Mononuclear cell (primary cell): ENCODE results near the gene C12orf42. TPM values are rescaled to one million over a fixed set of nuclear protein-coding genes. Genes with fewer than 3 reads are reported as not detected.

Experiments used
- H3K27me3 ChIP-seq: 2 replicates; pipeline ENCODE4 v1.6.0; 2011; ENCODE audit warnings: low read length, control low read depth; ENCODE audit not compliant: insufficient read depth
- H3K4me1 ChIP-seq: 2 replicates; pipeline ENCODE4 v1.5.1; 2011; ENCODE audit warnings: mild to moderate bottlenecking, low read length, control low read depth; ENCODE audit not compliant: insufficient read depth
- H3K4me3 ChIP-seq: 2 replicates; pipeline ENCODE4 v1.5.1; 2011; ENCODE audit warnings: mild to moderate bottlenecking, low read length, moderate library complexity
- H3K9me3 ChIP-seq: 2 replicates; pipeline ENCODE4 v1.5.1; 2011; ENCODE audit warnings: low read depth, mild to moderate bottlenecking, control low read depth, low read length
- total RNA-seq: library from RNA; depleted of rRNA; stranded (reverse); fragments of >200 nt; gene quantifications from one replicate; pipeline ENCODE4 v1.2.3, GENCODE V29; 2012

The C12orf42 gene
- total RNA-seq, 1 donor, result 11.1 TPM

- Histone ChIP-seq H3K9me3 (no peaks in the 10 kb centered on the region), H3K4me3 (no peak overlapping the region), H3K4me1 (no peaks in the 10 kb centered on the region), H3K27me3 (peaks cover 3% of the 10 kb centered on the region)
These were observed 9.8 kb upstream of the C12orf42 start for GRCh38 chr12:103505371-103506236.

DNA sequence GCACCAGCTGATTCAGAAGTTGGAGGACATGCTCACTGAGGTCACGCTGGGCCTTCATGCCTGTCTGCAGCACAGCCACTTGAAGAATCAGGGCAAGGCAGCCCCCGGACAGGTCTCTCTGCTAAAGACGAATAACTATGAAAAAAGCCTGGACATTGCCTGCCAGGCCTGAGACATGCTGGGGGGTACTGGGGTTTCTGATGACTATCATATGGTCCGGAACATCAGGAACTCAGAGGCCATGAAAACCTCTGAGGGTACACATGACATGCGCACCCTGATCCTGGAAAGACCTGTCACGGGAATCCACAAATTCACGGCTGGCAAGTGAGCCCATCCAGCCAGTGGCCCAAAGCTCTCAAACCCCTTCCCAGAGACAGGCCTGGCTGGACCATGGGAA is 8.8 kb upstream of the C12orf42 start:
- Histone ChIP-seq H3K9me3 (no peaks in the 10 kb centered on the region), H3K4me3 (no peak overlapping the region), H3K27me3 (peaks cover 3% of the 10 kb centered on the region), H3K4me1 (no peaks in the 10 kb centered on the region)

- Histone ChIP-seq H3K27me3 (peaks cover under 1% of the 10 kb centered on the region), H3K4me1 (no peaks in the 10 kb centered on the region), H3K4me3 (no peak overlapping the region), H3K9me3 (no peaks in the 10 kb centered on the region)
These were observed 8.0 kb upstream of the C12orf42 start for GRCh38 chr12:103503546-103504480.

- peaks cover 8% of the 10 kb centered on the region for H3K27me3 ChIP-seq
- H3K9me3 ChIP-seq, result no peaks in the 10 kb centered on the region
- no peaks in the 10 kb centered on the region for H3K4me1 ChIP-seq
- no peak overlapping the region for H3K4me3 ChIP-seq
These were observed 5.7 kb upstream of the C12orf42 start for GRCh38 chr12:103501447-103501846.

DNA sequence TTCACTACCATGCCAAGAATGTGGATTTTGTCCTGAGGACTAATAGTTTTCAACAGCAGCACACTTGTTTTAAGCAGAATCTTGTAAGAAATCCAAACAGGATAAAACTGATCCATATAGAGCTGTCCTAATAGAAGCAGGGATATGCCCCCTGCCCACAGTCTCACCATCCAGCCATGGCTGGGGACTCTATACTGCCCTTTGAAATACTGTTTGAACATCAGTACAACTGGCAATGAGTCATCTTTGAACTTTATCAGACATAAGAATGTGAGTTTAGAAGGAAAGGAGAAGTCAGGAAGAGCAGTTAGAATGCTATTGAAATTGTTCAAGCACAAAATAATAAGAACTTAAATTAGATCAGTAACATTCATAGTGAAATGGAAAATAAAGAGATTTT is 3.8 kb upstream of the C12orf42 start:
- no peak overlapping the region for H3K4me3 ChIP-seq
- no peaks in the 10 kb centered on the region for H3K9me3 ChIP-seq
- H3K27me3 ChIP-seq, result peaks cover 20% of the 10 kb centered on the region
- no peaks in the 10 kb centered on the region for H3K4me1 ChIP-seq

DNA sequence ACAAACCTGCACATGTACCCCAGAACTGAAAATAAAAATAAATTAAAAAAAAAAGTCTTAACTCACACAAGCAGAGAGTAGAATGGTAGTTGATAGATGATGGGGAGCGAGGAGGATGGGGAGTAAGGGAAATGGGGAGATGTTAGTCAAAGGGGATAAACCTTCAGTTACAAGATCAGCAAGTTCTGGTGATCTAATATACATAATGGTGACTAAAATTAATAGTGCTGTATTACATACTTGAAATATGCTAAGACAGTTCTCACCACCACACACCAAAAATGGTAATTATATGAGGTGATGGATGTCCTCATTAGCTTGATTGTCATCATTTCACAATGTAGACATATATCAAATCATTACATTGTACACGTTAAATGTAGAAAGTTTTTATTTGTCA is 3.2 kb upstream of the C12orf42 start:
- no peak overlapping the region for H3K4me3 ChIP-seq
- H3K4me1 ChIP-seq, result no peaks in the 10 kb centered on the region
- peaks cover 26% of the 10 kb centered on the region for H3K27me3 ChIP-seq
- H3K9me3 ChIP-seq, result no peaks in the 10 kb centered on the region

- no peaks in the 10 kb centered on the region for H3K9me3 ChIP-seq
- no peaks in the 10 kb centered on the region for H3K4me1 ChIP-seq
- H3K27me3 ChIP-seq, result peaks cover 35% of the 10 kb centered on the region
- peak overlapping the region; percentile 15 for H3K4me3 ChIP-seq
These were observed 867 bp downstream of the C12orf42 start for GRCh38 chr12:103494734-103495468.

DNA sequence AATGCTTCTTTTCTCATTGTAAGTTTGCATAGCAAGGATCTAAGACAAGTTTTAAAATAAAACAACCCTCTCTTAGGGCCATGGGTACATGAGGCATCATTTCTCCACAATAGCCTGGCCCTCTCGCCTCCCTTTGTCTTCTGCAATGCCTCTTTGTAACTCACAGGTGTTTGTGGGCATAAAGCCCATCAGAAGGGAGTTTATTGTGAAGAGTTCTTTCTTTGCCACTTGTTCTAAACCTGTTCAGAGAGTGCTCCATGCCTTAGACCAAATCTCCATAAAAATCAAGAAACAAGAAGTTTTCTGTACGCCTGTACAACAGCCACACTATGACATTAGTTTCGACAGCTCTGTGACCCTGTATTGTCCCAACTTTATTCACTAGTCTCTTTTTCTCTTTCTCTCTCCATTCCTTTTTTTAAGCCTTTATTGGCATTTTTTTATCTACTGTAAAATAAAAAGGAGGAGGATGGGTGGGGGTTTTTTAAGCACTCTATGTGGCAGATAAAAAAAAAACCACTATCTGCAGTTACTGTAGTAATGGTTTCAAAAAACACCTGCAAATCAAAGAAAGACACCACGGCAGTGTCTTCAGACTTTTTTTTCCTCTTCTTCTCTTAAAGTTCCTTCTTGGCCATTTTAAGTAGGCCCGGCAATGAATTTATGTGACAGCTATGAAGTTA is 1.6 kb downstream of the C12orf42 start:
- Histone ChIP-seq H3K4me1 (no peaks in the 10 kb centered on the region), H3K4me3 (no peak overlapping the region)

GRCh38 chr12:103493199-103493598 is 2.6 kb downstream of the C12orf42 start:
- H3K4me3 ChIP-seq, result no peak overlapping the region
- H3K4me1 ChIP-seq, result no peaks in the 10 kb centered on the region
- H3K27me3 ChIP-seq, result peaks cover 35% of the 10 kb centered on the region
- no peaks in the 10 kb centered on the region for H3K9me3 ChIP-seq

More for the DNA sequence above, 1.6 kb downstream of the C12orf42 start:
- H3K9me3 ChIP-seq, result no peaks in the 10 kb centered on the region
- peaks cover 35% of the 10 kb centered on the region for H3K27me3 ChIP-seq

DNA sequence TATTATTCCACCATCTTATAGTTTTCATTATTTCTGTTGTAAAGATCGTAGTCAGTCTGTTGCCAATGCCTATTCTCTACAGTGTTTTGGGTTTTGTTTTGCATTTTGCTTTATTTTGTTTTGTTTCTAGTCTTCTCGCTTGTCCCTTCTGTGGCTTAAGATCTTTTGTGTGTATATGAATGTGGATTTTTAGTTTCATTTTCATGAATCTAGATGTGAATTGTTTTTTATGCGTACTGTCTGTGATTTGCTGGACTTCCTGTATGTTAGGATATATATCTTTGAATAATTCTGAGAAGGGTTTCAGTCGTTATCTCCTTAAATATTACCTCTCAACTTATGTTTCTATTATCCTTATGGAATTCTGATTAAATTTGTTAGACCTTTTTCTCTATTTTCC is 13.4 kb downstream of the C12orf42 start:
- H3K27me3 ChIP-seq, result no peaks in the 10 kb centered on the region
- H3K4me3 ChIP-seq, result no peak overlapping the region
- no peaks in the 10 kb centered on the region for H3K4me1 ChIP-seq
- H3K9me3 ChIP-seq, result no peaks in the 10 kb centered on the region

DNA sequence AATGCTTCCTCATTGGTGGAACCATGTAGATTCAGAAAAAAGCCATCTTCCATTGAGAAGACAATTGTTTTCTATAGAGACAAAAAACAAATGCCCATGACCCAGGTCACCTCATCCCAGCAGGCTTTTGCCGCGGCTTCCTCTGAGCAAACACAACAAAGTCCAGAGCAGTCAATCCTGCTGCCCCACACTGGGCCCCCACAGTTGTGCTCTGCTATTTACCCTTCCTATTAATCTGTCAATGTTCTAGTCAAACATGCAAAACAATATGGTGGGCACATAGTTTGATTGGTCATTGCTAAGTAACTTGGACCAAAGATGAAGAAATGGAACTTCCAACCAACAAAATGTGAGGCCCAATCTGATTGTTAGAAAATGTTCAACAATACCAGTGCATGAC is 20.7 kb downstream of the C12orf42 start:
- no peaks in the 10 kb centered on the region for H3K27me3 ChIP-seq
- H3K4me1 ChIP-seq, result no peaks in the 10 kb centered on the region
- H3K4me3 ChIP-seq, result no peak overlapping the region
- H3K9me3 ChIP-seq, result no peaks in the 10 kb centered on the region

GRCh38 chr12:103470664-103471063 is 25.1 kb downstream of the C12orf42 start:
- no peaks in the 10 kb centered on the region for H3K27me3 ChIP-seq
- no peaks in the 10 kb centered on the region for H3K4me1 ChIP-seq
- no peaks in the 10 kb centered on the region for H3K9me3 ChIP-seq
- no peak overlapping the region for H3K4me3 ChIP-seq

- H3K4me3 ChIP-seq, result no peak overlapping the region
- no peaks in the 10 kb centered on the region for H3K27me3 ChIP-seq
- H3K9me3 ChIP-seq, result no peaks in the 10 kb centered on the region
- H3K4me1 ChIP-seq, result no peaks in the 10 kb centered on the region
These were observed 26.0 kb downstream of the C12orf42 start for GRCh38 chr12:103469719-103470118.

- Histone ChIP-seq H3K9me3 (no peaks in the 10 kb centered on the region), H3K27me3 (no peaks in the 10 kb centered on the region), H3K4me1 (no peaks in the 10 kb centered on the region), H3K4me3 (no peak overlapping the region)
These were observed 26.9 kb downstream of the C12orf42 start for GRCh38 chr12:103468837-103469236.
